GM12801 (cell line): ENCODE data around the gene FRRS1.

ENCODE experiments used
- TF ChIP-seq, protein P1 (sequence below): IDR thresholded peaks from one replicate; pipeline ENCODE4 v1.5.1; 2011; ENCODE audit warnings: control low read depth; ENCODE audit not compliant: insufficient read length; ENCODE audit errors: extremely low read depth

FRRS1 gene, protein sequence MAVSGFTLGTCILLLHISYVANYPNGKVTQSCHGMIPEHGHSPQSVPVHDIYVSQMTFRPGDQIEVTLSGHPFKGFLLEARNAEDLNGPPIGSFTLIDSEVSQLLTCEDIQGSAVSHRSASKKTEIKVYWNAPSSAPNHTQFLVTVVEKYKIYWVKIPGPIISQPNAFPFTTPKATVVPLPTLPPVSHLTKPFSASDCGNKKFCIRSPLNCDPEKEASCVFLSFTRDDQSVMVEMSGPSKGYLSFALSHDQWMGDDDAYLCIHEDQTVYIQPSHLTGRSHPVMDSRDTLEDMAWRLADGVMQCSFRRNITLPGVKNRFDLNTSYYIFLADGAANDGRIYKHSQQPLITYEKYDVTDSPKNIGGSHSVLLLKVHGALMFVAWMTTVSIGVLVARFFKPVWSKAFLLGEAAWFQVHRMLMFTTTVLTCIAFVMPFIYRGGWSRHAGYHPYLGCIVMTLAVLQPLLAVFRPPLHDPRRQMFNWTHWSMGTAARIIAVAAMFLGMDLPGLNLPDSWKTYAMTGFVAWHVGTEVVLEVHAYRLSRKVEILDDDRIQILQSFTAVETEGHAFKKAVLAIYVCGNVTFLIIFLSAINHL

DNA sequence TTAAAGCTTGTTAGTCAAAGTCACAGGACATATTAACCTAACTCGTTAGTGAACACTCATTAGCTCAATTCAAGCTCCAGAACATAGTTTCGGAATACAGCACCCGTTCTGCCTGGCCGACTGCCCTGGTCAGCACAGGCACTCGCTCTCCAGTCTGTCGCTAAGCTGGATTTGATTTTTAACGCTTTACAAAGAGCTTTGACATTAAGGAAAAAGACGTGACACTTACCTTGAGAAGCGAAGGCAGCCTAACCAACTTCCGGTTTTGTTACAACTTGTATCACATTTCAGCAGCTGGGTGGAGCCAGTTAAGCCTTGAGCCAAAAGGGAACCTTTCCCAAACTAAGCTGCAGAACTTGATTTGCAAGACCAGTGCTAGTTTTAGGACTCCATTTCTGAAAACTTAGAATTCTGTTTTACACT, at the start of gene FRRS1:
Gene FRRS1 (minus strand): TSS at position 258 of the 423 bp plus-strand sequence. CDS start 17,867 bp downstream, outside the sequence.
- TF ChIP-seq, protein P1, sequence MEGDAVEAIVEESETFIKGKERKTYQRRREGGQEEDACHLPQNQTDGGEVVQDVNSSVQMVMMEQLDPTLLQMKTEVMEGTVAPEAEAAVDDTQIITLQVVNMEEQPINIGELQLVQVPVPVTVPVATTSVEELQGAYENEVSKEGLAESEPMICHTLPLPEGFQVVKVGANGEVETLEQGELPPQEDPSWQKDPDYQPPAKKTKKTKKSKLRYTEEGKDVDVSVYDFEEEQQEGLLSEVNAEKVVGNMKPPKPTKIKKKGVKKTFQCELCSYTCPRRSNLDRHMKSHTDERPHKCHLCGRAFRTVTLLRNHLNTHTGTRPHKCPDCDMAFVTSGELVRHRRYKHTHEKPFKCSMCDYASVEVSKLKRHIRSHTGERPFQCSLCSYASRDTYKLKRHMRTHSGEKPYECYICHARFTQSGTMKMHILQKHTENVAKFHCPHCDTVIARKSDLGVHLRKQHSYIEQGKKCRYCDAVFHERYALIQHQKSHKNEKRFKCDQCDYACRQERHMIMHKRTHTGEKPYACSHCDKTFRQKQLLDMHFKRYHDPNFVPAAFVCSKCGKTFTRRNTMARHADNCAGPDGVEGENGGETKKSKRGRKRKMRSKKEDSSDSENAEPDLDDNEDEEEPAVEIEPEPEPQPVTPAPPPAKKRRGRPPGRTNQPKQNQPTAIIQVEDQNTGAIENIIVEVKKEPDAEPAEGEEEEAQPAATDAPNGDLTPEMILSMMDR = no peak

DNA sequence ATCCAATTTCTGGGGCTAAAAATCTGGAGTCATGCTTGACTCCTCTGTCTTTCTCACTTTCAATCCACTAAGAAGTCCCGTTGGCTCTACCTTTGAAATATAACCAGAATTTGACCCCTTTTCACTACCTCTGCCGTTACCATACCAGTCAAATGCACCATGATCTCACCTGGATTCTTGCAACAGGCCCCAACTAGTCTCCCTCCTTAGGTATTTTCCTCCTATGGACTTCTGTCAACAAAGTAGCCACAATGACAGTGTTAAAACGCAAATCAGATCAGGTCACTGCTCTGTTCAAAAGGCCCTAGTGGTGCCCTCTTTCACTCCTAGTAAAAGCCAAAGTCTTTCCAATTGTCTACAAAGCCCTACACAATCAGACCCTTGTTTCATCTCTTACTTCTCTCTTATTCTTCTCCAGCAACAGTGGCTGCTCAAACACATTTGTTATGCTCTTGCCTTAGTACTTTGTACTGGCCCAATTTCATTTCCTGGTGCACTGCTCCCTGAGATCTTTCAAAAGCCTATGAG, 48.0 kb upstream of the FRRS1 start:
- TF ChIP-seq, protein P1 = no peak

DNA sequence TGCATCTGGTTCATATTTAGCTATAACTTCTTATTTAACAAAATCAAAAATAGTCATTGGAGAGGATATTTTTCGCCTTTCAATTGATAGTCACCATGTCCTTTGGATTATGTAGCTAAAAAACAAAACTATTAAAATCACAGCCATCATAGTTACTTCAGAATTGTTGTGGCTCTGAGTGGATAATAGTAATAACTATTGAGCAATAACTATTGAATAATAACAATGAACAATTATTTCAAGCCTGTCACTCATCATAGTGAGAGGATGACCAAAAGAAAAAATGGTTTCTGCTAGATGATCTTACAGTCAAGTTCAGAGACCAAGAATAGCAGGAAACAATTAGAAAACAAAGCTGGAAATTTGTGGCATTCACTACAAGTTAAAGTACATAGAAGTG, 45.3 kb upstream of the FRRS1 start:
- TF ChIP-seq, protein P1 = no peak

DNA sequence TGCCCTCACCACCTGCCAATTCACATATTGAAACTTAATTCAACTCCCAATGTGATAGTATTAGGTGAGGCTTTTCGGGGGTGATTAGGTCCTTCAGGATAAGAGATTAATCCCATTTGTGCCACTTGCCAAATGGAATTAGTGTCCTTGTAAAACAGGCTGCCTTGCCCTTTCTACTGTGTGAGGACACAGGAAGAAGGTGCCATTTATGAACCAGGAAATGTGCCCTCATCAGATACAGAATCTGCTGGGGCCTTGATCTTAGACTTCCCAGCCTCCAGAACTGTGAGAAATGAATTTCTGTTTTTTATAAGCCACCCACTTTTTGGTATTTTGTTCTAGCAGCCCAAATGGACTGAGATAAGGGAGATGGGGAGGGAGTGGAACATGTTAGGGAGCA, 44.6 kb upstream of the FRRS1 start:
- TF ChIP-seq, protein P1 = no peak

DNA sequence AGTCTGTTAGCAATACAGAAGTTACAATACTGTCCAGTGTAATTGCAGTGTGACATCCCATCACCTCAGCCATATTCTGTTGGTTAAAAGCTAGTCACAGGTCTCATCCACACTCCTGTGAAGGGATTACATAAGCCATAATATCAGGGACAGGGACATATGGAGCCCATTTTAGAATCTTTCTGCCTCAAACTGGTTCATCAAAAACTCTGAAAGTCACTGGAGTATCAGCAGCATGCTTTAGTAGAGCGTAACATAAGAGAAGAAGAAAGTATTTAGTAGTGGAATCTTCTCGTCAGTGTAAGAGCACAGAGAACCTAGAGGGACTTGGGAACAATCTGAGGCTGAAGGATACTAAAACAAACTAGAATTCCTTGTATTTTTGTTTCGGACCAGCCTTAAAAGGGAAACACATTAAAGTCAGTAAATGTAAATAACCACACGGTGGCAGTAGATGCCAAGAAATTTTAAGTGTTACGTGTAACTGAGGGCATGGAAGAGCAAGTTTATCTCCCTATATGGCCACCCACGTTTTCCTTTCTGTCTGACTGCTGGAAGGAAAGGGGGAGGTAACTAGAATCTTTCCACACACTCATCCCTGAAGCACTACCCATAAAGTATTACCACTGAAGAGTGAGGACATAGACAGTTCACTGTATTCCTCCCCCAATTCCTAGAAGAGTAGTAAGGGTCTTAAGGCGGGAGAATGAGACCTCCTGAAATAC, 42.1 kb upstream of the FRRS1 start:
- TF ChIP-seq, protein P1 = no peak

DNA sequence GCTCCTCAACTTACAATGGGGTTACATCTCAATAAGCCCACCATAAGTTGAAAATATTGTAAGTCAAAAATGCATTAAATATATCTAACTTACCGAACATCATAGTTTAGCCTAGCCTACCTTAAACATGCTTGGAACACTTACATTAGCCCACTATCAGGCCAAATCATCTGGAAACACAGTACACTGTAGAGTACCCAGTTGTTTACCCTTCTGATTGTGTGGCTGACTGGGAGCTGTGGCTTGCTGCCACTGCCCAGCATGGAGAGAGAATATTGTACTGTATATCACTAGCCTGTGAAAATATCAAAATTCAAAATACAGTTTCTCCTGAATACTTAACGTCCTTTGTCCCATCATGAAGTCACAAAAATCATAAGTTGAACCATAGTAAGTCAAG, 40.4 kb upstream of the FRRS1 start:
- TF ChIP-seq, protein P1 = no peak

- TF ChIP-seq, protein P1 = no peak
These were observed 35.1 kb upstream of the FRRS1 start for GRCh38 chr1:99801584-99801983.
